Spinal cord (tissue), 10 donors: ENCODE results near the gene CHD3. TPM values are rescaled to one million over a fixed set of nuclear protein-coding genes. Genes with fewer than 3 reads are reported as not detected.
"Not testable (repeated sequence)": the region's sequence is repeated elsewhere in the genome, so short reads cannot be mapped to it uniquely, and the experiment has no call there.

Source experiments
- DNase-seq, 6 donors: peaks; one replicate each; pipeline versions ENCODE4 v3.0.0 to v3.0.0-alpha.2; 2013 to 2015; ENCODE audit warnings: low spot score in 6 of 6, low read depth in 4 of 6
- H3K27ac ChIP-seq: one replicate; pipeline ENCODE4 v1.5.1; 2013; ENCODE audit warnings: low read depth, low read length, control low read depth
- H3K27me3 ChIP-seq: one replicate; pipeline ENCODE4 v1.6.1; 2013; ENCODE audit warnings: low read length; ENCODE audit not compliant: control insufficient read depth, insufficient read depth
- H3K36me3 ChIP-seq: one replicate; pipeline ENCODE4 v1.6.1; 2013; ENCODE audit warnings: low read length; ENCODE audit not compliant: control insufficient read depth, insufficient read depth
- H3K4me1 ChIP-seq: one replicate; pipeline ENCODE4 v1.6.1; 2013; ENCODE audit warnings: low read length; ENCODE audit not compliant: control insufficient read depth, insufficient read depth
- H3K4me3 ChIP-seq: one replicate; pipeline ENCODE4 v1.5.1; 2013; ENCODE audit warnings: low read depth, low read length, control low read depth
- H3K9me3 ChIP-seq: one replicate; pipeline ENCODE4 v1.6.1; 2013; ENCODE audit warnings: low read length; ENCODE audit not compliant: control insufficient read depth, insufficient read depth
- WGBS: methylation state at CpG from one replicate; pipeline ENCODE4 v1.1.5; 2013; ENCODE audit warnings: missing lambda C conversion rate; ENCODE audit not compliant: insufficient coverage; 5-methylcytosine and 5-hydroxymethylcytosine counted together
- polyA plus RNA-seq, 2 donors: library from polyadenylated mRNA; unstranded; fragments of 120-200 nt; gene quantifications; one replicate each; pipeline ENCODE4 v1.2.1, GENCODE V29; 2013; ENCODE audit not compliant: insufficient read length in 2 of 2
- total RNA-seq, 2 donors: library from RNA; depleted of rRNA in 1 of 2; stranded (reverse); fragments of 120-200 nt in 1 of 2; fragments of >200 nt in 1 of 2; gene quantifications; one replicate each; pipeline versions ENCODE4 v1.2.3 to v1.2.4, GENCODE V29; 2013 to 2014
- donor health status: healthy.

Gene CHD3
- total and polyA plus RNA-seq, 4 donors = 87.0 to 188 (median 127) TPM

- peaks cover 93% of the 10 kb centered on the region for H3K36me3 ChIP-seq
- no peak overlapping the region for H3K4me3 ChIP-seq
- DNase-seq = no peak
- no peaks in the 10 kb centered on the region for H3K4me1 ChIP-seq
- no peak overlapping the region for H3K27ac ChIP-seq
- WGBS = 99% methylated on average over 5 of the region's 9 CpGs
- H3K9me3 ChIP-seq = no peaks in the 10 kb centered on the region
- no peaks in the 10 kb centered on the region for H3K27me3 ChIP-seq
Observed at GRCh38 chr17:7944326-7944725, 55.7 kb downstream of the CHD3 start.

- H3K27me3 ChIP-seq = no peaks in the 10 kb centered on the region
- 100% methylated on average over 6 of the region's 7 CpGs for WGBS
- no peaks in the 10 kb centered on the region for H3K4me1 ChIP-seq
- no peak overlapping the region for H3K4me3 ChIP-seq
- no peak for DNase-seq
- H3K27ac ChIP-seq = no peak overlapping the region
- H3K9me3 ChIP-seq = no peaks in the 10 kb centered on the region
- H3K36me3 ChIP-seq = peaks cover 85% of the 10 kb centered on the region
Observed at GRCh38 chr17:7945651-7946050, 57.1 kb downstream of the CHD3 start.

GRCh38 chr17:7946441-7946840, 57.9 kb downstream of the CHD3 start:
- Histone ChIP-seq H3K36me3 (peaks cover 77% of the 10 kb centered on the region), H3K4me3 (no peak overlapping the region), H3K9me3 (no peaks in the 10 kb centered on the region), H3K4me1 (no peaks in the 10 kb centered on the region), H3K27ac (no peak overlapping the region), H3K27me3 (no peaks in the 10 kb centered on the region)
- WGBS = no CpG with 5 or more reads among the region's 5 CpGs
- DNase-seq = no peak

- H3K4me1 ChIP-seq = no peaks in the 10 kb centered on the region
- peaks cover 65% of the 10 kb centered on the region for H3K36me3 ChIP-seq
- no peak overlapping the region for H3K4me3 ChIP-seq
- no peak for DNase-seq
- H3K27me3 ChIP-seq = no peaks in the 10 kb centered on the region
- 92% methylated on average over 4 of the region's 5 CpGs for WGBS
- H3K9me3 ChIP-seq = no peaks in the 10 kb centered on the region
- no peak overlapping the region for H3K27ac ChIP-seq
Observed at GRCh38 chr17:7947651-7948050, 59.1 kb downstream of the CHD3 start.

- no CpG with 5 or more reads among the region's 3 CpGs for WGBS
- no peak overlapping the region for H3K27ac ChIP-seq
Observed at GRCh38 chr17:7950578-7950977, 62.0 kb downstream of the CHD3 start.

GRCh38 chr17:7951143-7951792, 62.7 kb downstream of the CHD3 start:
- no peaks in the 10 kb centered on the region for H3K9me3 ChIP-seq
- H3K4me3 ChIP-seq = no peak overlapping the region
- WGBS = 90% methylated on average over 2 of the region's 5 CpGs
- peaks cover 31% of the 10 kb centered on the region for H3K36me3 ChIP-seq
- H3K4me1 ChIP-seq = no peaks in the 10 kb centered on the region
- no peaks in the 10 kb centered on the region for H3K27me3 ChIP-seq
- DNase-seq = no peak
- H3K27ac ChIP-seq = no peak overlapping the region

More at GRCh38 chr17:7950578-7950977, 62.0 kb downstream of the CHD3 start:
- Histone ChIP-seq H3K4me3 (no peak overlapping the region), H3K4me1 (no peaks in the 10 kb centered on the region), H3K27me3 (no peaks in the 10 kb centered on the region), H3K9me3 (no peaks in the 10 kb centered on the region), H3K36me3 (peaks cover 37% of the 10 kb centered on the region)
- no peak for DNase-seq

- WGBS = 81% methylated on average over 13 of the region's 13 CpGs
- not testable (repeated sequence) for H3K4me3 ChIP-seq, H3K27ac ChIP-seq, DNase-seq, H3K9me3 ChIP-seq, H3K27me3 ChIP-seq, H3K4me1 ChIP-seq
- peaks cover 12% of the 10 kb centered on the region for H3K36me3 ChIP-seq
Observed at GRCh38 chr17:7953266-7953665, 64.7 kb downstream of the CHD3 start.

- no peak overlapping the region for H3K27ac ChIP-seq
- no peaks in the 10 kb centered on the region for H3K36me3 ChIP-seq
- no peak overlapping the region for H3K4me3 ChIP-seq
- H3K9me3 ChIP-seq = no peaks in the 10 kb centered on the region
- DNase-seq = peak in 2 of 6 donors; percentile 9 to 42
- H3K4me1 ChIP-seq = no peaks in the 10 kb centered on the region
- no peaks in the 10 kb centered on the region for H3K27me3 ChIP-seq
- WGBS = 39% methylated on average over 5 of the region's 13 CpGs
Observed at GRCh38 chr17:7955414-7956227, 67.0 kb downstream of the CHD3 start.

- Histone ChIP-seq H3K27me3 (no peaks in the 10 kb centered on the region), H3K36me3 (no peaks in the 10 kb centered on the region), H3K4me1 (no peaks in the 10 kb centered on the region), H3K27ac (no peak overlapping the region), H3K9me3 (no peaks in the 10 kb centered on the region), H3K4me3 (no peak overlapping the region)
- 80% methylated on average over 3 of the region's 11 CpGs for WGBS
- DNase-seq = peak in 1 of 6 donors; percentile 40
Observed at GRCh38 chr17:7956228-7956965, 67.8 kb downstream of the CHD3 start.
